ENCODE measurements around the gene SNX10.

The SNX10 gene

GRCh38 chr7:26409661-26410547 is 118.2 kb downstream of the SNX10 start:
- no peak for DNase-seq

DNA sequence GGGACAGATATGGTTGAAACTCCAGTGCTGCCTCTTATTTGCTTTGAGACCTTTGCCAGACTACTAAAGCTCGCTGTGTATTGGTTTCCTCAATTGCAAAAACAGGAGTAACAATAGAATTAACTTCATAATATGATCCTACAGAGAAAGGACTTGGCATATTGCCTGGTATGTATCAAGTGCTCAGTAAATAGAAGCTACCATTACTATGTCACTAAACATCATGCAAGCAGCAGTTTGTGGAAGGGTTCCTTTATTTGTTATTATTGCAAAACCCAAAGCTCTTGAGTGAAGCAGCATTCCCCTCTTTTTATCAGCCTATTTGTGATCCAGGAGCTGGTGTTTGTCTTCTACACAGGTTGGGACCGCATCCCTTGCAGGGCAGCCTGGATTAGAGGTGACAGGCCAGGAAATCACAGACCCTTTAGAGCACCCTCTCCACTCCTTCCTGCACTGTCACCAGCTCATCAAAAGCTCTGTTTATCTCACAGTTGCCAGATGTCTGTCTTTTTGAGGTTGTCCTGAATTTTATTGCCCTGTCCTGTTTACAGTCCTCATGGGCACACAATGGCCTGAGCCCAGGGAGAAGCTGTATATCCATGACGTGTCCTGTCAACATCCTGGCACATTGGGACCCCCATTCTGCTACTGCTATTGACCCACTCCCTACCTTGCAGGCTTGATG is 121.5 kb downstream of the SNX10 start:
- DNase-seq, result no peak

DNA sequence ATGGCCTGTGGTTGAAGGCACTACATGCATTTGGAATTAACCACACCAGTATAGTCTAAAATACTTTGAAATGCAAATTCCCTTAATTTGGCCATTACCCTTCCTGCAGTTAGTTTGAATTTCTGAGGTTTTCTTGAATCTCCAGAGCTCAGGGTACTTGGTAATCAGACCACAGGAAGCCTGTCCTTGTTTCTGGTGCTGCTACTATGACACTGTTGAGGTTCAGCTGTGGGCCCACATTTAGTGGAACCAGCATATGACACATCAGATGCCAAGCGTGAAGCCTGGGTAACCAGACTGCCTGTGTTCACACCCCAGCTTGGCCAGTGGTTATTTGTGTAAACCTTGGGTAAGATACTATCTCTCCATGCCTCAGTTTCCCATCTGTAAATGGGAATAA is 124.3 kb downstream of the SNX10 start:
- no peak for DNase-seq

GRCh38 chr7:26417911-26418413 is 126.3 kb downstream of the SNX10 start:
- no peak for DNase-seq

DNA sequence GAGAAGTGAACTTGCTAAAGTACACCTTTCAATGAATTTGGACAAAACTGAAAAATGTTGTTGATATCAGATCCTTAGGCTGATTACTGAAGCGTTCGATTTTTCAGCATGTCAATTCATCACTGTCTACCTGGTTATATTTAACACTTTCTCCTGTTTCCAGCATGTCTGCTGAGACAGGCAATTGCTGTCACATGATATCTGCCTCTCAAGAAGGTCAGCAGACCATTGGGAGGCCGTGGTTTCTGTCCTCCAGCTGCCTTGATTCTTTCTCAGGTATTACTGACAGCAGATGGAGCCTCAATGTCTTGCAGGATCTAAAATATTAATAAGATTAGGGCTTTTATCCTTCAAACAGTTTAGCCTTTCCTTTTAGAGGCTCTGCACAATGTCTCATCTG is 127.5 kb downstream of the SNX10 start:
- no peak for DNase-seq

DNA sequence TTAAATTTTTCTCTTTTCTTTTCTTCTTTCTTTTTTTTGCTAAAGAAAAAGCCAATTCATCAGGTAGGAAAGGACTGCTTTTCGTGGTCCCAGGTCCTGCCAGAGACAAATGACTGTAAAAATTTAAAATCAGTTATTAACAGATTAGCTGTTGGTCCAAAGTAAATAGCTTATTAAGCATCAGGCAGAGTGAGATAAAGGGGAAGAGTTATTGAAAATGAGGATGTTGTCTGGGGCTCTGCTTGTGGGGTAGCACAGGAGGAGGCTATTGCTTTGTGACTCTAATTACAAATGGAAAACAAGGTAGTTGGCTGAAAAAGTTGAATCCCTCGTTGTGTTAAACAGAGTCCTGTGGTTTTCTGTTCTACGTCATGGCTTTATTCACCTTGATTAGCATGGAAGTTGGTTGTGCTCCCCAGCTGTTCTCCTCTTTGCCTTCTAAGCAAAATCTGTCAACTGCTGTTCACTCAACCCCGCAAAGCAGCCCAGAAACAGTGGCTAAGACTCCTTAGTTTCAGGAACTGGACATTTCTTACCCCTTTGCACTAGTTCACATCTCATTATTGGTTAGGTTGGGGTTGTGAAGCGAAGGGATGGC is 128.9 kb downstream of the SNX10 start:
- DNase-seq, result no peak

GRCh38 chr7:26422761-26423160 is 131.1 kb downstream of the SNX10 start:
- DNase-seq, result no peak

DNA sequence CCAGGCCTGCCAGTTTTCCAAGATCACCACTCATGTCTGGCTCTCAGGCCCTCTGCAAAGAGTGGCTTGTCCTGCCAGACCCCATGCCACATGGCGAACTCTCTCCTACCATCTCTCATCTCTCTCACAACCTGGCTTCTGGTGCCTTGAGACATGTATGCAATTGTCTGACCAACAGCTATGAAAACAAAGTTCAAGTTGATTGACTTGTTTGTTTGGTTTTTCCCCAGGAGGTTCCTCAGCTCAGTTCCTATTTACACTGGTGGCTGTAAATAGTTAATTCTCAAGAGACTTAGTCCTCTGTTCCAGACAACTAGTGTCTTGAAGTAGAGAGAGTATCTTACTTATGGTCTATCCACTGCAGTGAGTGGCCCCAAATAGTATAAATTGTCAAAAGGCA is 131.8 kb downstream of the SNX10 start:
- DNase-seq, result no peak

All from activated effector memory CD4-positive, alpha-beta T cell treated with Interleukin-2 at 50 U/mL for 16 hours (primary cell).